Caki2 (cell line): ENCODE measurements around the gene ZBP1. TPM values are rescaled to one million over a fixed set of nuclear protein-coding genes. Genes with fewer than 3 reads are reported as not detected.
A peak's percentile ranks its signal among the peaks of the same experiment; 100 is the strongest.

Experiments used
- DNase-seq: peaks from one replicate; pipeline ENCODE4 v3.0.0-alpha.2; 2015; ENCODE audit warnings: low read depth
- in situ Hi-C: cut with HindIII; loops from 2 replicates; pipeline ENCODE4 v1.10.0; 2016; ENCODE audit warnings: low sequenced_read_pairs, low pct_unique_long_range_greater_than_20kb, mixed read lengths
- total RNA-seq: library from RNA; depleted of rRNA; stranded (reverse); fragments of >200 nt; shearing (Covaris generic); gene quantifications from 2 replicates; pipeline ENCODE4 v1.2.3, GENCODE V29; 2014; ENCODE audit warnings: low replicate concordance

The ZBP1 gene
- total RNA-seq, 1 experiment from 2014 or later, result not detected

GRCh38 chr20:57624124-57624523 lies 3.9 kb upstream of the ZBP1 start:
- DNase-seq, result no peak
- in situ Hi-C loops, result no loop called here

GRCh38 chr20:57622579-57623381 lies 2.6 kb upstream of the ZBP1 start:
- in situ Hi-C loops, result no loop called here
- peak; percentile 79 for DNase-seq

GRCh38 chr20:57622201-57622570 lies 2.0 kb upstream of the ZBP1 start:
- no peak for DNase-seq
- in situ Hi-C loops, result no loop called here

GRCh38 chr20:57621421-57622200 lies 1.4 kb upstream of the ZBP1 start:
- in situ Hi-C loops, result no loop called here
- DNase-seq, result no peak

GRCh38 chr20:57620999-57621398 lies 773 bp upstream of the ZBP1 start:
- in situ Hi-C loops, result no loop called here

GRCh38 chr20:57619051-57619831 lies 985 bp downstream of the ZBP1 start:
- in situ Hi-C loops, result no loop called here
- no peak for DNase-seq

More at GRCh38 chr20:57620999-57621398, 773 bp upstream of the ZBP1 start:
- no peak for DNase-seq

- in situ Hi-C loops, result no loop called here
- DNase-seq, result no peak
Measured at GRCh38 chr20:57618764-57619050, 1.5 kb downstream of the ZBP1 start.

- peak; percentile 64 for DNase-seq
- in situ Hi-C loops, result no loop called here
Measured at GRCh38 chr20:57618091-57618763, 2.0 kb downstream of the ZBP1 start.

GRCh38 chr20:57617079-57617795 lies 3.0 kb downstream of the ZBP1 start:
- DNase-seq, result no peak
- in situ Hi-C loops, result no loop called here

- in situ Hi-C loops, result no loop called here
- DNase-seq, result no peak
Measured at GRCh38 chr20:57616143-57616951, 3.9 kb downstream of the ZBP1 start.

GRCh38 chr20:57615445-57615811 lies 4.8 kb downstream of the ZBP1 start:
- in situ Hi-C loops, result no loop called here
- DNase-seq, result no peak

- in situ Hi-C loops, result no loop called here
Measured at GRCh38 chr20:57614490-57615444, 5.5 kb downstream of the ZBP1 start.

GRCh38 chr20:57613481-57613921 lies 6.7 kb downstream of the ZBP1 start:
- in situ Hi-C loops, result no loop called here
- no peak for DNase-seq

More at GRCh38 chr20:57614490-57615444, 5.5 kb downstream of the ZBP1 start:
- no peak for DNase-seq

- in situ Hi-C loops, result no loop called here
Measured at GRCh38 chr20:57612916-57613315, 7.3 kb downstream of the ZBP1 start.

GRCh38 chr20:57612436-57612835 lies 7.8 kb downstream of the ZBP1 start:
- in situ Hi-C loops, result no loop called here
- no peak for DNase-seq

More at GRCh38 chr20:57612916-57613315, 7.3 kb downstream of the ZBP1 start:
- DNase-seq, result no peak
